Subcutaneous adipose tissue (tissue), 4 donors: ENCODE results near the gene PTPRD. TPM values are rescaled to one million over a fixed set of nuclear protein-coding genes. Genes with fewer than 3 reads are reported as not detected.

Experiments
- total RNA-seq, 4 donors: library from RNA; depleted of rRNA; stranded (reverse); fragments of >200 nt; gene quantifications; one replicate each; pipeline ENCODE4 v1.1.0, GENCODE V29; 2016
- TF ChIP-seq, protein P1 (sequence below): fragments of 450-650 bp; IDR thresholded peaks from one replicate; pipeline ENCODE4 v1.5.1; 2016; ENCODE audit warnings: low read depth, mild to moderate bottlenecking, control low read depth, antibody characterized with exemption, moderate library complexity

Gene PTPRD
- total RNA-seq, 4 donors from 2014 or later: 5.1 to 17.3 (median 12.1) TPM

DNA sequence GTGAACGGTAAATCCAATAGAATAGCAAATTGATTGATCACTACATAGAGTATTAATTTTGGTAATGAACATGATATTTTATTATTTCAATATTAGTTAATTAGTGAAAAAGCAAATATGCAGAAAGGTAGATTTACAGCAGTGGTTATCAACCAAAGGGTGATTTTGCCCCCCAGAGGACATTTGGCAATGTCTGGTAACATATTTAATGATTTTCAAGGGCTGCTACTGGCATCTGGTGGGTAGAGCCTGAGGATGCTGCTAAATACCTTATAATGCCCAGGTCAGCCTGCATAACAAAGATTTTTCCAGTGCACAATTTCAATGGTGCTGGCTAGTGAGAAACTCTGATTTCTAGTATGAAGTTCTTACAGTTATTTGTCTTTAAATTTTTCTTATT lies 1313.7 kb downstream of the PTPRD start:
- TF ChIP-seq, protein P1, sequence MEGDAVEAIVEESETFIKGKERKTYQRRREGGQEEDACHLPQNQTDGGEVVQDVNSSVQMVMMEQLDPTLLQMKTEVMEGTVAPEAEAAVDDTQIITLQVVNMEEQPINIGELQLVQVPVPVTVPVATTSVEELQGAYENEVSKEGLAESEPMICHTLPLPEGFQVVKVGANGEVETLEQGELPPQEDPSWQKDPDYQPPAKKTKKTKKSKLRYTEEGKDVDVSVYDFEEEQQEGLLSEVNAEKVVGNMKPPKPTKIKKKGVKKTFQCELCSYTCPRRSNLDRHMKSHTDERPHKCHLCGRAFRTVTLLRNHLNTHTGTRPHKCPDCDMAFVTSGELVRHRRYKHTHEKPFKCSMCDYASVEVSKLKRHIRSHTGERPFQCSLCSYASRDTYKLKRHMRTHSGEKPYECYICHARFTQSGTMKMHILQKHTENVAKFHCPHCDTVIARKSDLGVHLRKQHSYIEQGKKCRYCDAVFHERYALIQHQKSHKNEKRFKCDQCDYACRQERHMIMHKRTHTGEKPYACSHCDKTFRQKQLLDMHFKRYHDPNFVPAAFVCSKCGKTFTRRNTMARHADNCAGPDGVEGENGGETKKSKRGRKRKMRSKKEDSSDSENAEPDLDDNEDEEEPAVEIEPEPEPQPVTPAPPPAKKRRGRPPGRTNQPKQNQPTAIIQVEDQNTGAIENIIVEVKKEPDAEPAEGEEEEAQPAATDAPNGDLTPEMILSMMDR: no peak

DNA sequence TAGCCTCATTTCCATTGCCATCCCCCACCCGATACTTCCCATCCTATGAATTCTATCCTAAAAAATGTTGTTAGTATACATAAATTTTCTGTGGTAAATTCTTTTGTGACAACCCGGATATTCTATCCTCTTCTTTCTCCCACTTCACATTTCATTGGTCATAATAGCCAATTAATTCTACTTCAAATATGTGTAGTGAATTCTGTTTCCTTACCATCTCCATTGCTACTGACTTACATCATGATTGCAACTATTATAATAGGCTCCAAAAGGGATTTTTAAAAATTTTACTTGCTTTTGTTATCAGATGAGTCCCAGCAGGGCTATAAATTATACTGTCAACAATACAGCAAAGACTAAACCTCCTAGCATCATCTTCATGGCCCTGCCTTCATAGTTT lies 1326.8 kb downstream of the PTPRD start:
- TF ChIP-seq, protein P1: no peak

DNA sequence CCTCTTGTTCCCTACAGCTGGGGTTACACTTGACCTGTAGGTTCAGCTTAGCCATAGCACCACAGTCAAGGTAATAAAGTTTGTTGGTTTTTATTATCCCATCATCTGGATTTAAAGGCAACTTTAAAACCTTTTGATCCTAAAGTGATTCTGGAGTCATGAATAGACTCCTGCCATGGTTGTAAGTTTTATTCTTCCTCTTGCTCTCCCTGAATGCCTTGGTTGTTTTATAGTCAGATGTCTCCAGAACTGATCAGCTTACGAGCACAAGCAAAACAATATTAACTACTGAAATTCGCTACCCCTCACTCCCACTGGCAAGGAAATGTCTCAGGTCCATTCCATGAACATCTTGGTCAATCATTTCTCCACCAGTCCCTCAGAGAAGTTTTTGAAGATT lies 1328.6 kb downstream of the PTPRD start:
- TF ChIP-seq, protein P1: no peak

DNA sequence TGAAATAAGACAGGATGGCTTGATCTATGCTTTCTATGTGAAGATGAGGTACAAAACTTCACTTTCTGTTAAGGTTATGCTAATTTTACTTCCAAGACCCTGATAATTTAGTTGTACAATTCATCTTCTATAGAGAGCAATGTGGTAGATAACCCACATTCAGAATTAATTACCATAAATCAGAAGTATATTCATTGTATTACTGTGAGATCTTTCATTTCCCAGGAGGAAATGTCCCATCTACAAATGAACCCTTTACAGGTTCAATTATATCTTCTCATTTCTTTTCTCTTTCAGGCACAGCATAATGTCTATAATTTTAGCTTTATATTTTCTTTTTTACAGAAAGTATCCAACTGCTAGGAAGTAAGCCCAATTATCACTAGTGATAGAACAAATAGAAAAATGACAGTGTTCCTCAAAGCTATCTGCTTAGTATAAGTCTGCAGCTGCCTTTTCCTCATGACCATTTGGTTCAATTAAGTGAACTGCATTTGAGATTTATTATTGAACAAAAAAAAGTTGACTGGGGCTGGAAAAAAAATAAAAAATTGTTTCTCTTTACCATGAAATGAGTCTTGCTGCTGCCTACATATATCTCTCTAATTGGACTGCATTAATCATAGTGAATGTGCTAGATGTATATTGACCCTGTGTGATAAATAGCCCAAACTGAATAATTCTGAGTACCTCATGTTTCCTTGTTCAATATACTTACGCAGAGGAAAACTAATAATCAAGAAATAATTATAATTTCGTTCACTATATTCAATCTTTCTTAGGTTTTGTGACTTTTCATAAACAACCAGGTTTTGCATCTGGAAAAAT lies 1329.4 kb downstream of the PTPRD start:
- TF ChIP-seq, protein P1: no peak

DNA sequence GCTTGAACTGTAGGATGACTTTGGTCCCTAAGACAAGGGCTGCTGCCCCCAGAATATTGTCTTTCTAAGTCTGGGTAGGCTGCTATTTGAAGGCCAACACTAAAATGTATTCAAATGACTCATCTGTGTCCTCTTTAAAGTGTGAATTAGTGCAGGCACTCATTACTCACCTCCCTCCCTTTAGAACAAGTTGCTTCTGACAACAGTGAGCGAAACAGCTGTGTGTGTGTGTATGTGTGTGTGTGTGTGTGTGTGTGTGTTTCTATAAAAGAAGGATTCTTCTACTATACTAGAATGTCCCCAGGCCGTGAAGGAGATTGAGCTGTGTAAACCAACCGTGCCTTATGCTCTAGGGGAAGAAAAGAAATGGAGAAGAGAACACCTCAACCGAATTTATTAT lies 1337.2 kb downstream of the PTPRD start:
- TF ChIP-seq, protein P1: no peak

DNA sequence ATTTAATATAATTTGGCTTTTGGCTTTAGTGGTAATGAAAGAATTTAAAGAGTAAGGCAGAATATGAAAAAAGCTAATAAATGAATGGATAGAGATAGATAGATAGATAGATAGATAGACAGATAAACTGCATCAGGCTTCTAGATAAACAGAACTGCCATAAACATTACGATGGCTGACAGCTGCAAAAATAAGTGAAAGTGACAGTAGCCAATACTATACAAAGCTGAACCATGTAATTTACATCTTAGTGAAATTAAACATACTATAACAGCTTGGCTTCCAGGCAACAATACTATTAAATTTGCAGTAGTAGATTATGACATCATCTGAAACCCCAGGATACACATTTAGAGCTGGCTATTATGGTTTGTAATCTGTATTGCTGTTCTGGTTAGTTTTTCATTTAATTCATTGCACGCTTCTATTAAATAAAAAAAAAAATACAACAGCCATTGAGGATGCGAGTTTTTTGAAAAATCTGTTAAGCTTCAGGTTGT lies 1354.8 kb downstream of the PTPRD start:
- TF ChIP-seq, protein P1: no peak

DNA sequence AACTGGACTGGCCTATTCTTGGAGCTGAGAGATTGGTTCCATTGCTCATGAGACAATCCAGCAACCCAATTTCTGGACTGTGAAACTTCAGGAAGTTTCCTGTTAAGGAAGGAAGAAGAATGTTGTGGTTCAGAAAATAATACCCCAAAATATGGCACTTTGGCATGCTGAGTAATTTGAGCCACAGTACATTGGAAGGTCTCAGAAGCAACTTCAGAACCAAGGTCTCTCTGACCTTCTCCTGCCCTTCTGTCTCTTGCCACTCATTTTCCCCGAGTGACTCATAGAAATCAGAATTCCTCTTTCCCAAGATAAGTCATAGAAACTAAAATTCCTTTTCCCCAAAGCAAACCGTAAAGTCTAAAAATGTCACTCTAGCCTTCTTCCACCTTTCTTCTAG lies 1366.1 kb downstream of the PTPRD start:
- TF ChIP-seq, protein P1: no peak
